Lower lobe of right lung (tissue), 2 donors: ENCODE data around the gene FFAR1. TPM values are rescaled to one million over a fixed set of nuclear protein-coding genes. Genes with fewer than 3 reads are reported as not detected.

ENCODE experiments used
- ATAC-seq, 2 donors: fragments of 200-7000 bp; cut with Tn5 transposase; one replicate each; pipeline ENCODE4 v1.9.1; 2020 to 2022; ENCODE audit warnings: mild to moderate bottlenecking in 2 of 2, moderate library complexity in 2 of 2
- DNase-seq: peaks from one replicate; pipeline ENCODE4 v3.0.0-alpha.2; 2020
- H3K27ac ChIP-seq: fragments of 200-600 bp; one replicate; pipeline ENCODE4 v1.8.0; 2022
- H3K27me3 ChIP-seq: fragments of 200-600 bp; one replicate; pipeline ENCODE4 v1.8.0; 2022; ENCODE audit warnings: low read depth
- H3K36me3 ChIP-seq: fragments of 200-600 bp; one replicate; pipeline ENCODE4 v1.8.0; 2022; ENCODE audit warnings: mild to moderate bottlenecking
- H3K4me1 ChIP-seq: fragments of 200-600 bp; one replicate; pipeline ENCODE4 v1.8.0; 2022
- H3K4me3 ChIP-seq: fragments of 200-600 bp; one replicate; pipeline ENCODE4 v1.8.0; 2022; ENCODE audit warnings: mild to moderate bottlenecking
- H3K9me3 ChIP-seq: fragments of 200-600 bp; one replicate; pipeline ENCODE4 v1.8.0; 2022
- intact Hi-C: fragments of 100-400 bp; cut with DNase I; formaldehyde crosslinking; loops from one replicate; pipeline ENCODE4 v1.11.0; 2022
- long read RNA-seq: library from polyadenylated mRNA; unstranded; transcript quantifications from one replicate; pipeline ENCODE4 v2.0.0, GENCODE V29; 2021
- total RNA-seq: library from RNA; stranded (reverse); fragmentation: NEBNext Ultra II Directional; extraction: Animal tissue kit (Norgen Biotek cat#: 25700); gene quantifications from one replicate; pipeline ENCODE4 v1.2.1, GENCODE V29; 2021
- TF ChIP-seq, protein P1 (sequence below): fragments of 200-600 bp; IDR thresholded peaks from one replicate; pipeline ENCODE4 v1.8.0; 2022; ENCODE audit warnings: antibody characterized with exemption, mild to moderate bottlenecking
- donor health status: DM: no; HTN: yes; CAD: no; lungs with severe emphysema.

FFAR1 gene, protein sequence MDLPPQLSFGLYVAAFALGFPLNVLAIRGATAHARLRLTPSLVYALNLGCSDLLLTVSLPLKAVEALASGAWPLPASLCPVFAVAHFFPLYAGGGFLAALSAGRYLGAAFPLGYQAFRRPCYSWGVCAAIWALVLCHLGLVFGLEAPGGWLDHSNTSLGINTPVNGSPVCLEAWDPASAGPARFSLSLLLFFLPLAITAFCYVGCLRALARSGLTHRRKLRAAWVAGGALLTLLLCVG (N-terminal part only)
- not detected for total RNA-seq
- long read RNA-seq = 0 reads

DNA sequence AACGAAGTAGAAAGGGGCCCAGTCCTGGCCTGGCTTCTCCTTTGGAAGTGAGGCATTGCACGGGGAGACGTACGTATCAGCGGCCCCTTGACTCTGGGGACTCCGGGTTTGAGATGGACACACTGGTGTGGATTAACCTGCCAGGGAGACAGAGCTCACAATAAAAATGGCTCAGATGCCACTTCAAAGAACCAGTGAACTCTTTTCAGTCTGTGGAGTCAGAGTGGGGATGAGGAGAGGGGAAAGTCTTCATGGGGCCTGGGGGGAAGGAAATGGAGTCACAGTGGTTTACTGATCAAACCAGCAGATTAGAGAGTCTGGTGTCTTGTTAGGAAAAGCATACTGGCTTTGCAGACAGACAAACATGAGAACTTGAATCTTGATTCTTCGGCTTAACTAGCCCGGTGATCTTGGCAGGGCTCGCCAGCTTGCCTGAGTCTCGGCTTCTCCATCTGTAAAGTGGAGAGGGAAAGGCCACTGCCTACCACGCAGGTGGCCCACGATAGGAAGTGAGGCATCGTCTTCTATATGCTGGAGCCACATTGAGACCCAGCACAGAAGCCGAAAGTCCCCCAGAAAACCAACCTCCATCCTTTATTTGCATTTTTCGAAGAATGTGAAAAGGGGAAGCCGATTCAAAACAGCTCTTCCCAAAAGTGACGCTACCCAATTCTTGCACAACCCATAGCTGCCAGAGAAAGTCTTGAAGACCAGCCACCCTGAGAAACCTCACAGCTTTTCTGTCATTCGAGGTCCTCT, at the start of gene FFAR1:
TSS of gene FFAR1 (plus strand) at position 732 of the 759 bp plus-strand sequence. CDS start 3,650 bp downstream, outside the sequence.
- DNase-seq = peak; percentile 43
- Histone ChIP-seq H3K4me1 (peaks cover 10% of the 10 kb centered on the region), H3K27ac (peak within 1 kb of the TSS; percentile 8), H3K9me3 (no peaks in the 10 kb centered on the region), H3K27me3 (peaks cover 12% of the 10 kb centered on the region), H3K4me3 (no peak within 1 kb of the TSS), H3K36me3 (no peaks in the 10 kb centered on the region)
- peak in 1 of 2 donors; percentile 18 for ATAC-seq
- intact Hi-C loops = no loop called here
- TF ChIP-seq, protein P1, sequence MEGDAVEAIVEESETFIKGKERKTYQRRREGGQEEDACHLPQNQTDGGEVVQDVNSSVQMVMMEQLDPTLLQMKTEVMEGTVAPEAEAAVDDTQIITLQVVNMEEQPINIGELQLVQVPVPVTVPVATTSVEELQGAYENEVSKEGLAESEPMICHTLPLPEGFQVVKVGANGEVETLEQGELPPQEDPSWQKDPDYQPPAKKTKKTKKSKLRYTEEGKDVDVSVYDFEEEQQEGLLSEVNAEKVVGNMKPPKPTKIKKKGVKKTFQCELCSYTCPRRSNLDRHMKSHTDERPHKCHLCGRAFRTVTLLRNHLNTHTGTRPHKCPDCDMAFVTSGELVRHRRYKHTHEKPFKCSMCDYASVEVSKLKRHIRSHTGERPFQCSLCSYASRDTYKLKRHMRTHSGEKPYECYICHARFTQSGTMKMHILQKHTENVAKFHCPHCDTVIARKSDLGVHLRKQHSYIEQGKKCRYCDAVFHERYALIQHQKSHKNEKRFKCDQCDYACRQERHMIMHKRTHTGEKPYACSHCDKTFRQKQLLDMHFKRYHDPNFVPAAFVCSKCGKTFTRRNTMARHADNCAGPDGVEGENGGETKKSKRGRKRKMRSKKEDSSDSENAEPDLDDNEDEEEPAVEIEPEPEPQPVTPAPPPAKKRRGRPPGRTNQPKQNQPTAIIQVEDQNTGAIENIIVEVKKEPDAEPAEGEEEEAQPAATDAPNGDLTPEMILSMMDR = no peak

DNA sequence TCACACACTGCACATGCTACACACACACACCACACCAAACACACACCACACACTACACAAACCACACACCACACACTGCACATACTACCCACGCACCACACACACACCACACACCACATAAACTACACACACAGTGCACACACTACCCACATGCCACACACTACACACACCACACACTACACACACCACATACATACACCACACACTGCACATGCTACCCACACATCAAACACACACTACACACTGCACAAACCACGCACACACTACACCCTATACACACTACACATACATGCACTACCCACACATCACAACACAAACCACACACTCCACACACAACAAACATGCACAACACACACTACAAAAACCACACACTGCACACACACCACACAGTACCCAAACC, 49.8 kb upstream of the FFAR1 start:
- Histone ChIP-seq H3K27me3 (peaks cover 14% of the 10 kb centered on the region), H3K4me1 (no peaks in the 10 kb centered on the region), H3K4me3 (no peak overlapping the region), H3K27ac (no peak overlapping the region), H3K36me3 (no peaks in the 10 kb centered on the region), H3K9me3 (no peaks in the 10 kb centered on the region)
- ATAC-seq = no peak
- TF ChIP-seq, protein P1 = no peak
- intact Hi-C loops = no loop called here
- DNase-seq = no peak

DNA sequence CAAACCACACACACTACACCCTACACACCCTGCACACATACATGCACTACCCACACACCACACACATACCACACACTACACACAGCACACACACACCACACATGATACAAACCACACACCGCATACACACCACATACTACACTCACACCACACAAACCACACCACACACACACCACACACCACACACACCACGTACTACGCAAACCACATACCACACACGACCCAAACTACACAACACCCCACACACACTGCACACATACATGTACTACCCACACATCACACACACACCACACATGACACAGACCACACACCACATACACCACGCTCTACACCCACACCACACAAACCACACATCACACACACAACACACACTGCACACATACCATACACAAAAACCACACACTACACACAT, 49.1 kb upstream of the FFAR1 start:
- H3K27me3 ChIP-seq = peaks cover 11% of the 10 kb centered on the region
- no peaks in the 10 kb centered on the region for H3K9me3 ChIP-seq
- TF ChIP-seq, protein P1 = no peak
- no peaks in the 10 kb centered on the region for H3K4me1 ChIP-seq
- H3K36me3 ChIP-seq = no peaks in the 10 kb centered on the region
- intact Hi-C loops = no loop called here
- DNase-seq (no peak), ATAC-seq (no peak)
- no peak overlapping the region for H3K4me3 ChIP-seq
- H3K27ac ChIP-seq = no peak overlapping the region

DNA sequence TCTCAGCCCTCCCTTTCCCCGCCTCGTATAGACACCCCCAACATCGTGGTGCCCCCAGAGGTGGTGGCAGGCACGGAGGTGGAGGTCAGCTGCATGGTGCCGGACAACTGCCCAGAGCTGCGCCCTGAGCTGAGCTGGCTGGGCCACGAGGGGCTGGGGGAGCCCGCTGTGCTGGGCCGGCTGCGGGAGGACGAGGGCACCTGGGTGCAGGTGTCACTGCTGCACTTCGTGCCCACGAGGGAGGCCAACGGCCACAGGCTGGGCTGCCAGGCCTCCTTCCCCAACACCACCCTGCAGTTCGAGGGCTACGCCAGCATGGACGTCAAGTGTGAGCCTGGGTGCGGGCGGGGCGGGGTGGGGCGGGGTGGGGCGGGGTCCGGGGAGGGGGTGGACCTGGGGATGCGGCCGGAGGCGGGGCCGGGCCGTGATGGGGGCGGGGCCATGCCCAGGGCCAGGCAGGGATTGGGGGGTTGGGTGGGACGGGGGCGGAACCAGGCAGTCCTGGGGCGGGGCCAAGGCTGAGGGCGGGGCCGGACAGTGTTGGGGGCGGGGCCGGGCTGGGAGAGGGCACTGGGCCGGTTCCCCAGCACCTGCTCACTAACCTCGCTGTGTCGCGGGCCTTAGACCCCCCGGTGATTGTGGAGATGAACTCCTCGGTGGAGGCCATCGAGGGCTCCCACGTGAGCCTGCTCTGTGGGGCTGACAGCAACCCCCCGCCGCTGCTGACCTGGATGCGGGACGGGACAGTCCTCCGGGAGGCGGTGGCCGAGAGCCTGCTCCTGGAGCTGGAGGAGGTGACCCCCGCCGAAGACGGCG, 48.0 kb upstream of the FFAR1 start:
- ATAC-seq = peak; percentile 15 to 50
- intact Hi-C loops = no loop called here
- no peaks in the 10 kb centered on the region for H3K9me3 ChIP-seq

GRCh38 chr19:35300339-35300649, 47.4 kb upstream of the FFAR1 start:
- TF ChIP-seq, protein P1 = no peak
- Histone ChIP-seq H3K27me3 (peaks cover 8% of the 10 kb centered on the region), H3K27ac (no peak overlapping the region), H3K9me3 (no peaks in the 10 kb centered on the region), H3K4me3 (no peak overlapping the region), H3K4me1 (no peaks in the 10 kb centered on the region), H3K36me3 (no peaks in the 10 kb centered on the region)
- DNase-seq (no peak), ATAC-seq (no peak)
- intact Hi-C loops = no loop called here

More for the DNA sequence above, 48.0 kb upstream of the FFAR1 start:
- DNase-seq = no peak
- no peaks in the 10 kb centered on the region for H3K4me1 ChIP-seq
- H3K27ac ChIP-seq = no peak overlapping the region
- TF ChIP-seq, protein P1 = no peak
- H3K4me3 ChIP-seq = no peak overlapping the region
- no peaks in the 10 kb centered on the region for H3K36me3 ChIP-seq
- H3K27me3 ChIP-seq = peaks cover 4% of the 10 kb centered on the region
